Left lung (tissue), 10 donors: ENCODE measurements around the gene IL21R. TPM values are rescaled to one million over a fixed set of nuclear protein-coding genes. Genes with fewer than 3 reads are reported as not detected.

Experiments
- ATAC-seq: fragments of 200-7000 bp; cut with Tn5 transposase; one replicate; pipeline ENCODE4 v1.9.1; 2020; ENCODE audit warnings: moderate library complexity
- DNase-seq, 4 donors: peaks; one replicate each; pipeline ENCODE4 v3.0.0-alpha.2; 2013 to 2020
- H3K27ac ChIP-seq, 2 donors: fragments of 200-600 bp; sonication (generic) in 1 of 2; one replicate each; pipeline versions ENCODE4 v1.5.0 to v1.8.0; 2020 to 2021
- H3K27me3 ChIP-seq, 2 donors: fragments of 200-600 bp; sonication (generic) in 1 of 2; one replicate each; pipeline versions ENCODE4 v1.5.0 to v1.8.0; 2020 to 2021
- H3K36me3 ChIP-seq, 2 donors: fragments of 200-600 bp; sonication (generic) in 1 of 2; one replicate each; pipeline versions ENCODE4 v1.5.0 to v1.8.0; 2020 to 2021
- H3K4me1 ChIP-seq, 2 donors: fragments of 200-600 bp; one replicate each; pipeline ENCODE4 v1.8.0; 2021
- H3K4me3 ChIP-seq, 2 donors: fragments of 200-600 bp; sonication (generic) in 1 of 2; one replicate each; pipeline versions ENCODE4 v1.5.0 to v1.8.0; 2020 to 2021; ENCODE audit warnings: mild to moderate bottlenecking in 1 of 2
- H3K9me3 ChIP-seq, 2 donors: fragments of 200-600 bp; sonication (generic) in 1 of 2; one replicate each; pipeline versions ENCODE4 v1.5.0 to v1.8.0; 2020 to 2021
- CTCF ChIP-seq, 2 donors: fragments of 200-600 bp; sonication (generic) in 1 of 2; IDR thresholded peaks; one replicate each; pipeline versions ENCODE4 v1.5.0 to v1.8.0; 2021; ENCODE audit warnings: antibody characterized with exemption in 2 of 2
- intact Hi-C, 2 donors: fragments of 100-400 bp; cut with DNase I; formaldehyde crosslinking; loops; one replicate each; pipeline versions ENCODE4 v1.11.2 to v1.14.2; 2022
- polyA plus RNA-seq, 6 donors: library from polyadenylated mRNA; unstranded; fragments of 120-200 nt; gene quantifications; one replicate each; pipeline ENCODE4 v1.2.1, GENCODE V29; 2013; ENCODE audit not compliant: insufficient read length in 6 of 6
- total RNA-seq, 2 donors: library from RNA; stranded (reverse); fragmentation: NEBNext Ultra II Directional; extraction: Animal tissue kit (Norgen Biotek cat#: 25700); gene quantifications; one replicate each; pipeline ENCODE4 v1.2.1, GENCODE V29; 2021
- donor health status: DM: no; HTN: yes; CAD: no.
- donor health status: DM: no; HTN: no; CAD: no.

IL21R gene
- total and polyA plus RNA-seq, 8 donors: 1.2 to 4.3 (median 3.9) TPM

GRCh38 chr16:27436065-27436464 lies 34.1 kb downstream of the IL21R start:
- H3K27me3 ChIP-seq: peaks cover 0 to 16% of the 10 kb centered on the region in 2 donors
- no peak overlapping the region for H3K27ac ChIP-seq
- no peaks in the 10 kb centered on the region for H3K9me3 ChIP-seq
- no peaks in the 10 kb centered on the region for H3K36me3 ChIP-seq
- peak in 1 of 4 donors; percentile 15 for DNase-seq
- H3K4me3 ChIP-seq: no peak overlapping the region
- H3K4me1 ChIP-seq: peaks cover 0 to 1% of the 10 kb centered on the region in 2 donors
- no peak for TF ChIP-seq CTCF (IDR thresholded peaks at IDR 0.05)
- no peak for ATAC-seq
- intact Hi-C loops: loop anchor here in 1 of 2 donors (10.0 kb wide), 1 partner anchor 61 kb away; no protein-coding TSS in a partner anchor

- Histone ChIP-seq H3K36me3 (no peaks in the 10 kb centered on the region), H3K4me1 (no peaks in the 10 kb centered on the region), H3K27ac (no peak overlapping the region), H3K4me3 (no peak overlapping the region), H3K9me3 (no peaks in the 10 kb centered on the region), H3K27me3 (peaks cover 0 to 6% of the 10 kb centered on the region in 2 donors)
- DNase-seq (peak in 1 of 4 donors; percentile 24), ATAC-seq (no peak)
- TF ChIP-seq CTCF (IDR thresholded peaks at IDR 0.05): no peak
- intact Hi-C loops: loop anchor here in 1 of 2 donors (10.0 kb wide), 1 partner anchor 62 kb away; no protein-coding TSS in a partner anchor
These were observed 35.1 kb downstream of the IL21R start for GRCh38 chr16:27436921-27437650.

- Histone ChIP-seq H3K4me3 (no peak overlapping the region), H3K4me1 (no peaks in the 10 kb centered on the region), H3K9me3 (no peaks in the 10 kb centered on the region), H3K27me3 (no peaks in the 10 kb centered on the region), H3K36me3 (peaks cover 0 to 2% of the 10 kb centered on the region in 2 donors), H3K27ac (no peak overlapping the region)
- intact Hi-C loops: loop anchor here in 1 of 2 donors (10.0 kb wide), 1 partner anchor 63 kb away; no protein-coding TSS in a partner anchor
- ATAC-seq (no peak), DNase-seq (no peak)
- no peak for TF ChIP-seq CTCF (IDR thresholded peaks at IDR 0.05)
These were observed 36.0 kb downstream of the IL21R start for GRCh38 chr16:27437946-27438345.

- Histone ChIP-seq H3K4me1 (no peaks in the 10 kb centered on the region), H3K27ac (no peak overlapping the region), H3K4me3 (no peak overlapping the region), H3K36me3 (peaks cover 0 to 10% of the 10 kb centered on the region in 2 donors), H3K9me3 (peaks cover 0 to 8% of the 10 kb centered on the region in 2 donors), H3K27me3 (no peaks in the 10 kb centered on the region)
- ATAC-seq (no peak), DNase-seq (peak in 1 of 4 donors; percentile 13)
- intact Hi-C loops: loop anchor here in 1 of 2 donors (10.0 kb wide), 1 partner anchor 65 kb away; no protein-coding TSS in a partner anchor
- no peak for TF ChIP-seq CTCF (IDR thresholded peaks at IDR 0.05)
These were observed 37.5 kb downstream of the IL21R start for GRCh38 chr16:27439271-27440018.

GRCh38 chr16:27441276-27441675 lies 39.3 kb downstream of the IL21R start:
- Histone ChIP-seq H3K27ac (no peak overlapping the region), H3K4me3 (no peak overlapping the region), H3K27me3 (no peaks in the 10 kb centered on the region), H3K9me3 (peaks cover 0 to 17% of the 10 kb centered on the region in 2 donors), H3K4me1 (no peaks in the 10 kb centered on the region), H3K36me3 (peaks cover 0 to 24% of the 10 kb centered on the region in 2 donors)
- DNase-seq (peak in 1 of 4 donors; percentile 2), ATAC-seq (no peak)
- no peak for TF ChIP-seq CTCF (IDR thresholded peaks at IDR 0.05)
- intact Hi-C loops: no loop called here
